NCI-H748 treated with DMSO at 0.1 percent for 48 hours (cell line): Measurements from ENCODE around the gene PAFAH1B1.

Experiments
- DNase-seq: peaks from one replicate; lab custom pipeline; 2025; lab: John Stamatoyannopoulos, UW

The PAFAH1B1 gene

DNA sequence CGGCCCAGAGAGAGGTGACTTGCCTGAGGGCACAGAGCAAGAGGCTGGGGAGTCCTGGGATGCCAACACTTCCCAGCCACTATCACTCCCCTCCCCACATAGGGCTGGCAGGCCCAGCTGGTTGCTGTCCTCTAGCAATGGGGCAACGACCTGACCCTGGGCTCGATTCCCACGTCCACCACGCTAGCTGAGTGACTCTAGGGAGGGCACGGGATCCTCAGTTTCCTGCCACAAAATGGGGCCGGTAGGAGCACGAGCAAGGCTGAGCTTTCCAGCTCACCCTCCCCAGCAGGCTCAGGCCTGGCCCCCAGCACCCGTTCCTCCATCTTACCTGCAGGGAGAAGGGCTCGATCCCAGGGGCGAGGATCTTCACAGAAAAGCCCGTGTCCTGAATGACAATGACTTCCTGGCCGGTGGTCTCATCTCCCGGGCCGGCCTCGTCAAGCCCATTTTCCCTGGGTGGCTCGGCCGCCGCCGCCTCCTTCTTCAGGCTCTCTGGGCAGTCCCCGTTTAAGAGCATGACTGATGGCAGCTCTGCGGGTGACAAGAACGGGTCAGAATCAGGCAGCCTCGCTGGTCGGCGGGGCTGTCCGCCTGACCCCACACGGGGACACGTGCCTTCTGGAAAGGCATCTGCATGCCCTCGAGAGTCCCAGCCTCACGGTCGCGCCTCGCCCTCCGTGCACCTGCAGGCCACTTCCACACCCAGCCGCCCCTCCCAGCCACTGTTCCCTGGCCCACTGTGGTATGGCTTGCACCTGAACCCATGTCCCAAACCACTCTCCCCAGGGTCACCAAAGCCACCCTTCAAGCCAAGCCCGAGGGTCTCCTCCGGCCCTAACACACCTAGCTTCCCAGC lies 110.8 kb downstream of the PAFAH1B1 start:
- DNase-seq = no peak

DNA sequence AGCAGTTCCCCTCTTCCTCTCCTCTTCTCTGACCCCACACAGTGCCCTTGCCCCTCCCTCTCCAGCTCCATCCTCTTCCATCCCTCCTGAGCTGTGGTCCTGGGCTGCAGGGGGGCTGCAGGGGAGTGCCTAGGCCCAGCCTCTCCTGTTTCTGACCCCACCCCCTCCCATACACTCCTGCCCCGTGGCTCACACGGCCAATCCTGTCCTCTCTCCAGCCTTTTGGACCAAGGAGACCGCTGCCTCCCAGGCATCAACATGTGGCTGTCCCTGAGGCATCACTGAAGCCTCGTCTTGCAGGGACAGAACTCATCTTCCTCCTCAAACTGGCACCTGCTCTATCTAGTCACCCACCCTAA lies 111.4 kb downstream of the PAFAH1B1 start:
- DNase-seq = no peak

DNA sequence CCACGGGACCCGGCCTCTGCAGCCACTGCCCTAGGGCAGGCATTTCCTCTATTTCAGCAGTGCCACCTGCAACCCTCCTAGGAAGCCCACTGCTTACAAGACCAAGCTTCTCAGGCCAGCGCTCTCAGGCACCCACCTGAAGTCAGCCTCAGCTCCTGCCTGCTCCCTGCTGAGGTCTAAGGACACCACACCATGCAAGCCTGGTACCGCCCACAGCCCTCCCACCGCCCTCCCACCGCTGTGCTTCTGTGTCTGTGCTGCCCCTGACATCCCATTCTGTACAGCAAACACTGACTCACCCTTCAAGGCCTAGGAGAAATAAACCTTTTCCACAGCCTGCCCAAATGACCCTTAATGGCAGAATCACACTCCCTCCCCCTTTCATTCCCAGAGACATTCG lies 111.8 kb downstream of the PAFAH1B1 start:
- no peak for DNase-seq

DNA sequence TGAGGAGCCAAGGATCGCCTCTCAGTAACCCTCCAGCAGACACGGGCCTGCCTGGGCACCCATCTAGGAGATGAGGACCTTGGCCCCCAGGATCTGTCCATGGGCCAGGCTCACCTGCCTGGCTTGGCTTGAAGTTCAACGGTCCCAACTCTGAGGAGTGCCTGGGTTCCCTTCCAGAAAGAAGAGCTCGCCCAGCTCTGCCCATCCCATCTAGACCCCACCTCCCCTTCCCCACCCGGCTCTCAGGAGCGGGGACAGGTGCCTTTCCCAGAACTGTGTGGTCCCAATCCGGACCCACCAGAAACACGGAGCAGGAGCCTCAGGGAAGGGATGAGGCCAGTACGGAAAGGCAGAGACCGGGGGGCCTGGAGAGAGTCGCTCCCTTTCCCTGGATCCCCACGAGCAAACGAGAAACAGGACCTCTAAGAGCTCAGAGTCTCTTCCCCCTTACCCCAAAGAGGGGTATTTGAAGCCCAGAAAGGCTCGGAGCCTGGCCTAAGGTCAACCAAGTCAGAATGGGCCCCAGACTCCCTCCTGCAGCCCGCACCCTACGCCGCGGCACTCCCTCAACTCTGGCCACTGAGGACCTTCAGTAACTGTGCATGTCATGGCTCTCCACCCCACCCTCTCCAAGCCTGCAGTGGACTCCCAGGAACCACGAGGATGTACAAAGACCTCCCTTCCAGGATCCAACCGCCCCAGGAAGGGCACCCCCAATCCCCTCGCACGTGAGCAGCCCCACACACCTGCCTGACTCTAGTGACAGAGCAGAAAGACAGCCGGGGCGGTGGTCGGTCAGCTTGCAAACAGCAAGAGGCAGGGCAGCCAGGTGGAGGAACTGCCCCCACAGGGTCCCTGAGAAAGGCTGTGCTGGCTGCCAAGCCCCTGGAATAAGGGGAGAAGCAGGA lies 112.7 kb downstream of the PAFAH1B1 start:
- no peak for DNase-seq

DNA sequence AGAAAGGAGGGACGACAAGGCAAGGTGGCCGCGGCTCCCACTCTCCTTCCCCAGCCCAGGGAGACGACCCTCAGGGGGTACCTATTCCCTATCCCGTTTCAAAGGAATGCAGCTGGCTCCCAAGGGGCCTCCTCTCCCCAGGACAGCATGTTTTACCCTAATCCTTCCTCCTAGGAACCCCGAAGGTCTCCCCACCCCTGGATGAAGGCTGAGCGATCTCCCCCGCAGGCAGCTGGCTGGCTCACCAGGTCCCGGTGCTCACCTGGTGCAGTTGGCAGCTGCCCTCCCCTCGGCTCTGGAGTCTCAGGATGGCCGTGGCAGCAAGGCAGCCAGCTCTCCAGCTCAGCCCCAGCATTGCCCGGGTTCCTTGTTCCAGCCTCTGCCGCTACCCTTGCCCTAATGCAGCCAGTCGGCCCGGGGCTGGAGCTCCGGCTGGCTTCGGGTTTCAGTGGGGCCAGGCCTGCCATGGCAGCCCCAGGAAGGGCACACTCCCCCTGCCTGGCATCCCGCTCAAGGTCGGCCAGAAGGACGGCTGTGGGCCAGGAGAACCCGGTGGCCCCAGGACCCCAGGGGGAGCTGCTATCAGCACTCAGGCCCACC lies 113.6 kb downstream of the PAFAH1B1 start:
- no peak for DNase-seq

DNA sequence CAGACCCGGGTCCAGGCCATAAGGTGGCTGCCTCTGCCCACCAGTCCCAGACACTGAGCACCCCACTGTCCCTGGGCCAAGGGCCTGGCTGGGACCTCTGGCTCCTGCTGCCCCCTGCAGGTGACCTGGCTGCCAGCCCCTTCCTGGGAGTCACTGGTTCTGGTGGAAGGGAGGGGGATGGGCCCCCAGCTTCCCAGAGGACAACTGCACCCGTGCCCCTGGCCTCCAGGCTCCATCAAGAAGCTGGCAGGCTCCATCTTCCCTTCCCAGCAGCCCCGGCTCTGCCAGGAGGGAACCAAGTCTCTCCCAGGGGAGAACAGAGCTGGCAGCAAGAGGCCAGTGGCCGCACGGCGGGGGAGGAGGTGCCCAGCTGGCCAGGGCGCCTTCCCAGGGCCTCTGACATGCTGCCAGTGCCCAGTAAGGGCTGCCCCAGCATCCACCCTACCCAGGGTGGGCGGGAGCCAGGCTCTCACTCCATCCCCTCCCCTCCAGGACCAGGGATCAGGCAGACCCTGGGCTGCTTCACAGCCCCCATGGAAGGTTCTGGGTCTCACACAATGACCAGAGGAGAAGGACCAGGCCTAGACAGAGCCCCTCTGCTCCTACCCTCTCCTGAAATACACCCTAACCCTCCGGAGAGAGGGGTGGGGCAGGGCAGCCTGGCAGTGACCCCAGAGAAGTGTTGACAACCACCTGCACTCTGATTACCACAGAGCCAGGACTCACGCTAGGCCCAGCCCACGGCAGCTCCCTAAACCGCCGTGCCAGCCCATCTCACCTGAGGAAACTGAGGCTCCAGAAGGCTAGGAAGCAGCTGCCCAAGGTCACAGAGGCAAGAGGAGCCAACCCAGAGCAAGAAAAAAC lies 114.5 kb downstream of the PAFAH1B1 start:
- DNase-seq = no peak

DNA sequence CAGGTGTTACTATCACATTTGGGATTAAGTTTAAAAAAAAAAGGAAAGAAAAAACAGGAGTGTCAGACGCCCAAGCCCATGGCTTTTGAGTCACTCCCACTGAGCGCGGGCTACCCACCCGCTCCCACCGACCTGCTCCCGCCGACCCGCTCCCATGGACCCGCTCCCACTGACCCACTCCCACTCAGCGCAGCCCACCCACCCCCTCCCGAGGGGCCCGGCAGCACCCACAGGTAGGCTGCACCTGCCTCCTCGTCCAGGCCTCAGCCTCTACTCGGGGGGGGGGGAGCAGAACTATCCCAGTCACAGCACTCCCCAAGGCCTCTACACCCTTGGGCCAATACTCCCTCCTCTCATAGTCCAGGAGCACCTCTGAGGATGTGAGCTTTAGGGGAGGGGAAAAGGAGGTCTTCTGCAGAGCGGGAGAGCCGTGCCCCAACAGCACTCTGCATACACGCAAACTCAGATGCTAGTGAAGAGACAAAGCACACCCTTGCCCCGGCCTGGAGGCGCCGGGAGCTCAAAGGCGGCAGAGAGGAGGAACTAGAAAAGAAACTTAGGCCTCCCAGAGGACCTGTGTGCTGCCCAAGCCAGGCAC lies 115.2 kb downstream of the PAFAH1B1 start:
- DNase-seq = no peak

DNA sequence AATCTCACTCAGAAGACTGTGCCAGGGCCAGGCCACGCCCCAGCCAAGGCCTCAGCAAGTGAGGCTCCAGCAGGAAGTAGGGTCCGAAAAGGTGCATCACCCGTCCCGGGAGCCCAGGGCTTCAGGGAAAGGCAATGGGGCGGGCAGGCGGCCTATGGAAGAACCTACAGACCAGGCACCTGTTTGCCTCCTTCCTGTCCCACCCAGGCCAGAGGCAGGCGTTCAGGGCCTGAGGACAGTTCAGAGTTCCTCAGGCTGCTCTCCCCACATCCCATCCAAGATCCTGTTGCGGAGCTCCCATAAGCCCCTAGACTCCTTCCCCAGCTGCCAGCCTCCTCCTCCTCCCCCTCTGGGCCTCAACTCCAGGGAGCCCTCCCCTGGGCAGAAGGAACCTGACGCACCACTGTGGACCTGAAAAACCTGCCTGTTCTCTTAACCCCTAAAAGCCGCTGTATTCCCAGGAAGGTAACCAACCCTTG lies 115.8 kb downstream of the PAFAH1B1 start:
- no peak for DNase-seq

DNA sequence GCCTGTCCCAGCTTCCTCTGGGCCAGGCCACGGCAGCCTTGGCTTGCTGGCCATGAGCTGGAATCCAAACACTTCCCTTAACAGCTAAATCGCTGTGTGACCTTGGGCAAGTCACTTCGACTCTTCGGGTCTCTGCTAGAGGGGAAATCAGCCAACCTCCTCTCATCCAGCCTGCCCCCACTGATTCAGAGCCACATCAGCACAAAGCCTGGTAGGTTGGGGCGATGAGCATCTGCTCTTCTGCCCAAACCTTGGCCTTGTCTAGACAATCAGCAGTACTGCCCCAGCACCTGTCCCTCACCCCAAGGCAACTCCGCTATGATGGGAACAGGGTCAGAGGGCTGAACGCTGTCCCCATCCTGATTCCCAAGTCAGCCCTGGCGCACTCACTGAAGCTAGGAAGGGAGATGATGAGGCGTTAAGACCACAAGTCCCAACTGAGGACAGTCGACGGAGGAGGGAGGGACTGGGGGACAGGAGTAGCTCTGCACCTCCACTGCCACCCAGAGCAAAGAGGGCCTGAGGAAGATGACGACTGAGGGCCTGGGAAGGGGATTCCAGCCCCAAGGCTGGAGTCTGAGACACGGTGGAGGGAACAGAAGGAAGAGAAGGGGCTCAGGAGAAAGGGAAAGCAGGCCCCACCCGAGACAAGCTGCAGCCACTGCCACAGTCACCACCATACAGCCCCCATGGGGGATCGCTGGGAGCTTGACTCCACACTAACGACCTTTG lies 116.8 kb downstream of the PAFAH1B1 start:
- no peak for DNase-seq

DNA sequence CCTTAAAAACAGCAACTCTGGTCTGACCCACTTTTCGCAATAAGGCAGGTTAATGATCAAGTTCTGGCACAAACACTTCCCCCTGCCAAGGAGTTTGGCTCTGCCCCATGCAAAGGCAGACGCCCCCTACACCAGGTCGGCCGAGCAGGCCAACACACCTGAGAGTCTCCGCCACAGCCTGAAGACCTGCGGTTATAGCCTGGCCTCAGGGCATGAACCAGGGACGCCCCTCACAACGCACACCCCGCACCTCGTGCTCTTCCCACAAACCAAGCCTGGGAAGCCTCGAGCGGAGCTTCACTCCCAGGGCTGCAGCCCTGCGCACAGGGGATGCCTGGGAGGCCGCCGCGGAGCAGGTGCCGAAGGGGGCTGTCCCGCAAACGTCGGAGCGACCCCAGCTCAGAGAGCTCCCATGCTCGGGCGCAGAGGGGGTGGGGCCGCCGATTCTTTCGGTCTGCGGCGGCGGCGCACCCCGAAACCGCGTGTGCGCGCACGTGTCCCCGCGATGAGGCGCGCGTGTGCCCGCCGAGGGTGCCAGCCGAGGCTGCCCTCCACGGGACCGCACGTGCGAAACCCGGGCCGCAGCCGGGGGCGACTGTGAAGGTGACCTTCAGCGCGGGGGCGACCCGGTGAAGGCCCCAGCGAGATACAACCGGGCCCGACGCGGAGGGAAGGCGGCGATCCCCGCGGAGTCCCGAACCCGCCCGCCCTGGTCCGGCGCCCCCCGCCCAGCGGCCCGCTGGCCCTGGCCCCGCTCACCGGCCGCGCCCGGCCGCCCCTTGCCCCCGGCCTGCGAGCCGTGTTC lies 117.6 kb downstream of the PAFAH1B1 start:
- DNase-seq = no peak

DNA sequence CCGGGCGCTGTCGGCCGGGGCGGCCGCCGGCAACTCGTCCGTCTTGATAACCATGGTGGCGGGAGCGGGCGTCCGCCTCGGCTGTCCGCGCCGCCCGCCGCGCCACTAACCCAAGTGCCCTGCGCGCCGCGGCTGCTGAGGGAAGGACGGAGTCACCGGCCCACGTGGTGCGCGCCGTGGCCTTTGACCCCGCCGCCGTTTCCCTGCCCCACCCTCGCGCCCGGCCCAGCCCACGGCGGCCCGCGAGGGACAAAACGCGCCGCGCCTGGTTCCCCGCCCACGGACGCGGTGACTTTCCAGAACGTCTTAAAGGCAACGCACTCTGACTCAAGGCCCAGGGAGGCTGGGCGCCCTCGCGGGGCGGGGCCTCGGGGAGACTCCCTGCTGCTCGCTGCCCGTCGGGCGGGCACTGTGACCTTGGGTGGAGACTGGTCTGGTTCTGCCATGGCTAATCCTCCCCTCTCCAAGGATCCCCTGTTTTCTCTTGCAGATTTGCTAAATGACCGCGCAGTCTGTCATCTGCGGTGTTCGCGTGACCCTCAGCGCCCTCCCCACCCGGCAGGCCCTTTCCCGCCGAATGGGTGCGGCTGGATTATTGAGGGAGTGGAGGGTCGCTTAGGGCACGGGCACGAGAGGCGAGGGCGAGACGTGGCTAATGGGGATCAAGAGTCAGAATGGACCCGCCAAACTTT lies 118.3 kb downstream of the PAFAH1B1 start, which contains the start of gene CLUH:
CLUH (minus strand) TSS at position 157 of the 692 bp plus-strand sequence; CDS start at position 54, 103 bp downstream.
- peak; percentile 76 for DNase-seq

DNA sequence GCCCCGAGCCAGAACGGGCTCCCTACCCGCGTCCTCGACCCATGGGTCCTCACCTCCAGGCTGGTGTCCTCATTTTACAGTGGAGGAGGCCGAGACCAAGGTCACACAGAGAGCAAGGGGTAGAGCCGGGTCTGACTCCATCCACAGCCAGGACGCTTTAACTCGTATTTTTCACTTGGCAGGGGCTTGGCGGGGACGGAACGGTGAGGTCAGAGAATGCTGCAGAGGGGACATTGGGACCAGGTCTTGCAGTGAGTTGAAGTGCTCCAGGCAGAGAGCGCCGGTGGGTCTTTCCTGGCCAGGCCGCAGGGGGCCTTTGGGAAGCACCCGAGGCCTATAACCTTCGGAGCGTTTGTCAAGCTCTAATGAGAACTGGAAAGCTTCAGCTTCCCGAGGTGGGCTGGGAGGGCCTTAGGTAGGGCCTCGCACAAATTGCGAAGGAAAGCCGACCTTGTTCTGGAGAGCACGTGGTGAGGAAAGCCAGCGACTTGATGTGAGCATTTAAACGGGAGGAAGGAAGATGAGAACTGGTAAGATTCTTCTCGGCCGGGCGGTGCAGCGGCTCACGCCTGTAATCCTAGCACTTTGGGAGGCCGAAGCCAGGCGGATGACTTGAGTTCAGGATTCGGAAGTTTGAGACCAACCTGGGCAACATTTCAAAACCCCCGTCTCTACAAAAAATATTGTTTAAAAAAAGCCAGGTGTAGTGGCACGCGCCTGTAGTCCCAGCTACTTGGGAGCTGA lies 119.0 kb downstream of the PAFAH1B1 start:
- no peak for DNase-seq

DNA sequence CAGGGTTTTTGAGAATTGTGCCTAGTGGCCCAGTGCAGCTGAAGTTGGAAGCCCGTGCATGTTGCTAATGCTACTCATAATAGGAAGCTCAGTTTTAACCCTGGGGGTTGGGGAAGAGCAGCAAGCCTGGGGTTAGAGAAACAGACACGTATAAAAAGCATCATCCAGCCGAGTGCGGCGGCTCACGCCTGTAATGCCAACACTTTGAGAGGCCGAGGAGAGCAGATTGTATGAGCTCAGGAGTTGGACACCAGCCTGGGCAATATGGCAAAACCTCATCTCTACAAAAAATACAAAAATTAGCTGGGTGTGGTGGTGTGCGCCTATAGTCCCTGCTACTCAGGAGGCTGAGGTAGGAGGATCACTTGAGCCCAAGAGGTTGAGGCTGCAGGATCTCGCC lies 120.4 kb downstream of the PAFAH1B1 start:
- DNase-seq = no peak

DNA sequence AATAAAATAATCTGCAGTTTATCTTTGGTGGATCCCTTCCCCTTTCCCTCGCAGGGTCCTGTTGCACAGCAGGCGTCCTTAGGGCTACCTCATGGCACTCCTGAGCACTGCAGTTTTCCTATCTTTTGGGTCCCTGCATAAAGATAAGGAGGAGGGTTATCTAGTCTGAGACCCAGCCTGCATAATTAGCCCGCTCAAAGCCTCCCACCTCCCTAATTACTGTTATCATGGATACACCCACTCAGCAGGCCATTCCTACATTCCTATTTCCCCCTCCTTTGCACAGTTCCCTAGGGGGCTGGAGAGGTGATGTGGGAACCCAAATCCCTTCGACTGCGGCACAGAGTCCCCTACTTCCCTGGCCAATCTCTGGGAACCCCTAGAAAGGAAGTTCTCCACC lies 123.2 kb downstream of the PAFAH1B1 start:
- no peak for DNase-seq

DNA sequence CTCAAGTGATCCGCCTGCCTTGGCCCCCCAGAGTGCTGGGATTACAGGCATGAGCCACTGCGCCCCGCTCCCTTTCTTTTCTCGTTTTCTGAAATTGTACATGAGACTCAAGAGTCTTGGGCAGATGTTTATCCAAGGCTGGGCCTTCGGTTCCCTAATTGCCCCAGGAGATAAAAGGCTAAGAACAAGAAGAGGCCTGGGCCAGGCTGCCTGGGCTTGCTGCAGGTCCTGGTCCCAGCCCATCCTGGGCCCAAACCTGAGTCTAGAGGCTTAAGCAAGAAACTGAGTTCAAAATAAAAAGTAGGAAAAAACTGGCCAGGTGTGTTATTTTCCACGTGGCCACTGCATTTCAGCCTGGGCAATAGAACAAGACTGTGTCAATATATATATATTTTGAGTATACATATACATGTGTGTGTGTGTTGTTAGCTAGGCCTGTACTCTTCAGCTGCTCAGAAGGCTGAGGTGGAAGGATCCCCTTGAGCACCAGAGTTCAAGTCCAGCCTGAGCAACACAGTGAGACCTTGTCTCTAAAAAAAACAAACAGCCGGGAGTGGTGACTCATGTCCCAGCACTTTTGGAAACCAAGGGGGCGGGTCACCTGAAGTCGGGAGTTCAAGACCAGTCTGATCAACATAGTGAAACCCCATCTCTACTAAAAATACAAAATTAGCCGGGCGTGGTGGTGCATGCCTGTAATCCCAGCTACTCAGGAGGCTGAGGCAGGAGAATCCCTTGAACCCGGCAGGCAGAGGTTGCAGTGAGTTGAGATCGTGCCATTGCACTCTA lies 124.9 kb downstream of the PAFAH1B1 start:
- no peak for DNase-seq

DNA sequence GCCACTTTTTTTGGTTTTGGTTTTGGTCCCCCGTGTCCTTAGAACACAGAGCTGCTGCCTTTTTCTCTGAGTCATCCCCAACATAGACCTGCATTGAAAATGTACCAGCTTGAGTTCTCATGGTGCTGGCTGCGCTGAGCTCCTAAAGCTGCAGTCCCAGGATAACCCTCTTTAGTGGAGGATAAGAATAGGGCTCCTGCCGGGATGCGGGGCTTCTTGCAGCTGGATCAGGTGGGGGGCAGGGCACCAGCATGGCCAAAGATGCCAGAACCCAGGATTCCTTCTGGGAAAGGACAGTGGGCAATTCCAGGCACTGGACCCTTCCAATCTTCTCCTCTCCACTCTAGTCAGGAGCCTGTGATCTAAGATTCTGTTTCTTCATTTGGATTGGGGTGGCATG lies 126.4 kb downstream of the PAFAH1B1 start:
- DNase-seq = no peak

DNA sequence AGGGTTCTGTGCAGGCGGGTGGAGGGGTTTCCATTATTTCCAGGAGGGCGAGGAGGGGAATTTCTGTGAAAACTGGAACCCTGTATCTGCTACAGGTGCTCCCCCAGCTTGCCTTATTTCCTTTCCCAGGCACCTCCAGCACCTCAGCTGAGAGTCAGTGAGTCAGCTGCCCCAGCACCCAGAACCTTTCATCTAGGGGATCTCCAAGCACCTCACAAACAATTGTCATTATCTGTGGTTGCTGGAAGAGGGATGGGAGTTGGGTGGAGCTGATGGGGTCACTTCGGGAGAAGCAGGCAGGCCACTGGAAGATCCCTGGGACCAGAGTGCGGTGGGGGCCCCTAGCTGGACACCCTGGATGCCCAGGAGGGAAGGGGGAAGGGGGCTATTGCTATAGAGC lies 128.1 kb downstream of the PAFAH1B1 start:
- DNase-seq = no peak
